ENCODE results near the gene SCN8A.

SCN8A gene

GRCh38 chr12:51749206-51749985, 158.4 kb downstream of the SCN8A start:
- in situ Hi-C loops (cut with MboI; ENCODE audit: low pct_unique_long_range_greater_than_20kb, low sequenced_read_pairs, unreplicated experiment): no loop called here
- no peak for TF ChIP-seq CTCF (IDR thresholded peaks at IDR 0.05; ENCODE audit: extremely low read depth, insufficient read depth, missing control alignments)
- DNase-seq (ENCODE audit: low spot score): no peak

DNA sequence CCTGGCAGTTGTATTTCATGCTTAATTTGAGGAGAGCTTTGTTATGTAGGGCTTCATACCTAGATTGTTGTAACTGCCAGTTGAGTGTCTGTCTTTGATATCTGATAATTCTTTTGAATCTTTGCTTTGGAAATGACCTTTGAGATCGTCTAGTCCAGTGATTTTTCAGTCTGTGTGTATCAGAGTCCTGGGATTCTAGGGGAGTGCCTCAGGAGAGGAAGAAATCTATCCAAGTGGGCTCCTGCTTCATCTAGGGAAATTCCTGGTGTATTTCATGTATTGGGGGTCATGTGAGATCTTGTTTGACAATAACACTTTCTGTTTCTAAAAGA, 158.9 kb downstream of the SCN8A start:
- no peak for DNase-seq (ENCODE audit: low spot score)
- in situ Hi-C loops (cut with MboI; ENCODE audit: low pct_unique_long_range_greater_than_20kb, low sequenced_read_pairs, unreplicated experiment): no loop called here
- no peak for TF ChIP-seq CTCF (IDR thresholded peaks at IDR 0.05; ENCODE audit: extremely low read depth, insufficient read depth, missing control alignments)

GRCh38 chr12:51751661-51752060, 160.6 kb downstream of the SCN8A start:
- DNase-seq (ENCODE audit: low spot score): no peak
- in situ Hi-C loops (cut with MboI; ENCODE audit: low pct_unique_long_range_greater_than_20kb, low sequenced_read_pairs, unreplicated experiment): no loop called here
- no peak for TF ChIP-seq CTCF (IDR thresholded peaks at IDR 0.05; ENCODE audit: extremely low read depth, insufficient read depth, missing control alignments)

DNA sequence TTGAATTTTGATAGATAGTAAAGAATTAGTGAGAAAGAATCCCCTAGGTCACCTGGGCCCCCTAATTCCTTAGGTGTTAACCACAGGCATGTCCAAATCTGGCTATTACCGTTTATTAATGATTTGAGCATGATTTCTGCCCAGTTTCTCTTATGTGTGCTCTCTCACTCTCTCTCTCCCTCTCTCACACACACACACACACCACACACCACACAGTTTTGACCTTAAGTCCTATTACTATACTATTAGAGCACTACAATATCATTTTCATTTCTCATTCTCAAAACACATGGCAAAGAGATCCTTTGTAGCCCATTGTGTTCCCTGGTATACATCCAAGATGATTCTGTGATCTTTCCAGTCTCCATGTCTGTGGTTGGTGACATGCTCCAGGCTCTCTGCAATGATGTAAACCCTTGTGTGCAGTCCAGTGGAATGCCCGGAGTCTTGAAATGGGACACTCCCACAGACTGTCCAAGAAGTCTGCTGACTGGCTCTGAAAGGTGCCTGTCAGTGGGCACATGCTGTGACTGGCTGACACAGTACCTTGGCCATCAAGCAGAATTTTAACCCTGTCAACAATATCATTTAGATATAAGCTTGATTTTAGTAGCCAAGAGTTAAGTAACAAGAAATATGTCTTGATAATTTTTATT, 161.3 kb downstream of the SCN8A start:
- no peak for DNase-seq (ENCODE audit: low spot score)
- in situ Hi-C loops (cut with MboI; ENCODE audit: low pct_unique_long_range_greater_than_20kb, low sequenced_read_pairs, unreplicated experiment): no loop called here
- no peak for TF ChIP-seq CTCF (IDR thresholded peaks at IDR 0.05; ENCODE audit: extremely low read depth, insufficient read depth, missing control alignments)

GRCh38 chr12:51753980-51754675, 163.1 kb downstream of the SCN8A start:
- in situ Hi-C loops (cut with MboI; ENCODE audit: low pct_unique_long_range_greater_than_20kb, low sequenced_read_pairs, unreplicated experiment): no loop called here
- no peak for DNase-seq (ENCODE audit: low spot score)
- no peak for TF ChIP-seq CTCF (IDR thresholded peaks at IDR 0.05; ENCODE audit: extremely low read depth, insufficient read depth, missing control alignments)

GRCh38 chr12:51755251-51755650, 164.2 kb downstream of the SCN8A start:
- TF ChIP-seq CTCF (IDR thresholded peaks at IDR 0.05; ENCODE audit: extremely low read depth, insufficient read depth, missing control alignments): no peak
- in situ Hi-C loops (cut with MboI; ENCODE audit: low pct_unique_long_range_greater_than_20kb, low sequenced_read_pairs, unreplicated experiment): no loop called here
- DNase-seq (ENCODE audit: low spot score): no peak
